Activated T-cell treated with anti-CD3 and anti-CD28 coated beads, Interleukin-2, amount 50 U/mL, for 1 hour (primary cell): ENCODE measurements around the gene WNK2.

Experiments
- DNase-seq: peaks from one replicate; pipeline ENCODE4 v3.0.0-alpha.2; 2020

WNK2 gene

DNA sequence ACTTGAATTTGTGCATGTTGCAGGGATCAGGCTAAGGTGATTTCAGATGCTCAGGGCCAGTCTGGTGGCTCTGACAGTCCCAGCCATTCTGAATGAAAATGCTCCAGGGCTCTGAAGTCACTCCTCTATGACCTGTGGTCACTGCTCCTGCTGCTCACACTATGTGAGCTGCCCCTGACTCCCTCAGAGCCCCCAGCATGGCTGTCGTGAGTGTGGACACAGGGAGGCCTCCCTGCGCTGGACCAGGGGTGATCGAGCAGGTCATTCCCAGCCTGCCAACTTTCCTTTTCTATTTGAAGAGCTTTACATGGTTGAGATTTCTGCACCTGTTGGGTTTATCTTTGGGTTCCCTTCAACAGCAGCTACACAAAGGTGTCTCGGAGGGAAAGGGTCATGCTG, 74.5 kb downstream of the WNK2 start:
- DNase-seq: peak; percentile 8

DNA sequence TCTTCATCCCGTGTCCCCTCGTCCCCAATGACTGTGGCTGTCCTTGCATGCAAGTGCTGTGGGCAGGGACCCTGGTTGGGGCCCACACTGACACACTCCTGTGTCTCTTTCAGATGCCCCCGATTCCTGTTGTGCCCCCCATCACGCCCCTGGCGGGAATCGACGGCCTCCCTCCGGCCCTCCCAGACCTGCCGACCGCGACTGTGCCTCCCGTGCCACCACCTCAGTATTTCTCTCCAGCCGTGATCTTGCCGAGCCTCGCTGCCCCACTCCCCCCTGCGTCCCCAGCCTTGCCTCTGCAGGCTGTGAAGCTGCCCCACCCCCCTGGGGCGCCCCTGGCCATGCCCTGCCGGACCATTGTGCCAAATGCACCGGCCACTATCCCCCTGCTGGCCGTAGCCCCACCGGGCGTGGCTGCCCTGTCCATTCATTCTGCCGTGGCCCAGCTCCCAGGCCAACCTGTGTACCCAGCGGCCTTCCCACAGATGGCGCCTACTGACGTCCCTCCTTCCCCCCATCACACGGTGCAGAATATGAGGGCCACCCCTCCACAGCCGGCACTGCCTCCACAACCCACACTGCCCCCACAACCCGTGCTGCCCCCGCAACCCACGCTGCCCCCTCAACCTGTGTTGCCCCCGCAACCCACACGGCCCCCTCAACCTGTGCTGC, 75.0 kb downstream of the WNK2 start:
- peak; percentile 4 for DNase-seq

GRCh38 chr9:93259490-93260262, 75.7 kb downstream of the WNK2 start:
- DNase-seq: peak; percentile 8

DNA sequence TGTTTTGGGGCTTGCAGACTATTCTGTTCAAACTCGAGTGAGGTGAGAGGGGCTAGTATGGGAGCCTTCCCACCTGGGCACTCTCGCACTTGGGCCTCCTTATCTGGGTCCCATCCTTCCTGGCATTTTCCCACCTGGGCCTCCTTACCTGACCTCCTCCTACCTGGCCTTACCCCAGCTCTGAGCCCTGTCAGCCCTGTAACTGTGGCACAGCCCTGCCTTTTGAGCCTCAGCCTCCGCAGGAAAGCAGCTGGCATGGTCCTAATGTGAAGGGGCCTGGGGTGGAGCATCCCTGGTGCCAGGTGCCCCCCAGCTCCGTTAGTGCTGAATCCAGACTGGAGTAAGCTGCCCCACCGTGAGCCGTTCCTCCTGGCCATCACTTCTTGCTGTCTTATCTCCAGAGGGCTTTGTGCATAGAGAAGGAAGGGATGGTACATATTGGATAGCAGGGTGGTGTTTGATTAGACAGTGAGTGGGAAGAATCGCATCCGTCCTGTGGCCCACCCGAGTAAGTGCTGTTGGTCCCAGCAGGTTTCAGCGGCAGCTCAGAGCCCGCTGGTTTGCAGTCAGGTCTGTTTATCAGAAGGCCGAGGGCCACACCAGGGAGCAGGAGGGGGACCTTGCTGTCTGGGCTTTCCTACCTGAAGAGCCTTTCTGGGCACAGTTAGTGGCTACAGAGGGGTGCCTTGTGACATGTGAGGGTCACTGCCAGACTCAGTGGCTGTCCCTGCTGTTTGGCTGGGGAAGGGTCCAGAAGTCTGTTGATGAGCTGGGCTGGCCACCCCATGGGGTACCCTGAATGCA, 76.5 kb downstream of the WNK2 start:
- peak; percentile 9 for DNase-seq

DNA sequence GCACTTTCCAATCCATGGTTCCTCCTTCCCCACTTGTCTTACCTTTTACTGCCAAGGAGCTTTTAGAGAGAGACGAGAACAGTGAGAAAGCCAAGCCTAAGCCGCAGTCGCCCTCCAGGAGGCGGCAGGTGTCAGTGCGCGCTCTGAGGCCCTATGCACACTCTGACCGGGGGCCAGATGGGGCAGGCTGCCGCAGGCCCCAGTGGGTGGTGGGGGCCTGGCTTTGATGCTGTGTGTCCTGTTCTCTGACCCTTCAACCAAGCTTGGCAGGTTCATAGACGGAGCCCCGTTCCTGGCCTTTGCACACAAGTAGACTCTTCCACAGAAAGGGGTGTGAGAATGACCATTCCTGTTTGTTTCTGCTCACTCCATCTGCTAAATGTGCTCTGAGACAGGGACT, 77.3 kb downstream of the WNK2 start:
- peak; percentile 11 for DNase-seq

DNA sequence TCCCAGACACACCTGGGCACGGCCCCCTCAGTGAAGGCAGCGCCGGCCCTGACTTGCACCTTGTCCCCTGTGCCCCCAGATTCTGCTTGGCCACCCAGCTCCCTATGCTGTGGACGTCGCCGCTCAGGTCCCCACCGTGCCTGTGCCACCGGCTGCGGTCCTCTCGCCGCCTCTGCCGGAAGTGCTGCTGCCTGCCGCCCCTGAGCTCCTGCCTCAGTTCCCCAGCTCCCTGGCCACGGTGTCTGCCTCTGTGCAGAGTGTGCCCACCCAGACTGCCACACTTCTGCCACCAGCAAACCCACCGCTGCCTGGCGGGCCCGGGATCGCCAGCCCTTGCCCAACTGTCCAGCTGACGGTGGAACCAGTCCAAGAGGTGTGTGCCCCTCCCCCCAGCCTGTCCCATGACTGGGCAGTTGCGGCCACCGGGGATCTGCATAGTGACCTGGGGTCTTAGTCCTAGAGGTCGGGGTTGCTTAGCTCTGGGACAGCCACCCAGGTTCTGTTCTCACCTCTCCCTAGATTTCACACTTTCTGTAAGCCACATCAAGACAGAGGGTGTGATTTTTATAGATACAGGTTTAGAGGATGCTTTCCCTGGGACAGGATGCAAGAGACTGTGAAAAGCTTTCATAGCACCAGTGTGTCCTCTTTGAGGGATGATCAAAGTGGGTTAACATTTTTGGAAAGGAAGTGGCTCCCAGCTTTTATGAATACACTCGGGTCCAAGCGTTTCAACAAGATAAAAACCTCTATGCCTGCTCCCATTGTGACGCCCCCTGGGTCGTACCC, 78.0 kb downstream of the WNK2 start:
- DNase-seq: peak; percentile 7

DNA sequence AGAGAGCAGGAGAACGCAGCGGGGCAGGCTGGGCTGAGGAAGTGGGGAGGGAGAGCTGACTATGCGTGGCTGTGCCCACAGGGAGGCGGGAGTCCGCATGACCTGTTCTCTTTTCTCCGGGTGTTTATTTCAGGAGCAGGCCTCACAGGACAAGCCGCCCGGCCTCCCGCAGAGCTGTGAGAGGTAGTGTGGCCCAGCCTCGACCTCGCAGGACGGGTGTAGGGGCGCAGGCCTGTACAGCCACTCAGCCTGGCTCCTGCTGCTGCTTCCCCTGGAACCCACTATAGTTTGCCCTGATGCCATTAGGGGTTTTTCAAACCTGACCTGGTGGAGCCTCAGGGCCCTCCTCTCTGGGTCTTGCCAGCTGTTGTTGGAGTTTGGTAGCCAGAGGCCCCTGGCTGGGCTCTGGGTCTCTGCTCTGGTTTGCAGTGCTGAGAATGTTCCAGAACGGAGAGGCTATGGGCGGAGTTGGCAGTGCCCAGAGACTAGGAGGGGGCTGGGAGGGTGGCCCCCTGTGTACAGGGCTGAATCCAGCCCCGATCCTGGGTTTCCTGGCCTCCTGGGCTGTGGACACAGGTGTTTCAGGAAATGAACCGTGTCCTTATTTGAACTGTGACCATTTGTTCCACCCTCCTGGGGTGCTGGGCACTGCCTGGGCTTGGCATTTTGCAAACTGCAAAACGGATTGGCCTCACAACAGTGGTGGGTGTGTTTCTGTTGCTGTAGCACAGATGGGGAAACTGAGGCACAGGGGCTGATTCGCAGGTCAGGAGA, 78.8 kb downstream of the WNK2 start:
- peak; percentile 14 for DNase-seq

DNA sequence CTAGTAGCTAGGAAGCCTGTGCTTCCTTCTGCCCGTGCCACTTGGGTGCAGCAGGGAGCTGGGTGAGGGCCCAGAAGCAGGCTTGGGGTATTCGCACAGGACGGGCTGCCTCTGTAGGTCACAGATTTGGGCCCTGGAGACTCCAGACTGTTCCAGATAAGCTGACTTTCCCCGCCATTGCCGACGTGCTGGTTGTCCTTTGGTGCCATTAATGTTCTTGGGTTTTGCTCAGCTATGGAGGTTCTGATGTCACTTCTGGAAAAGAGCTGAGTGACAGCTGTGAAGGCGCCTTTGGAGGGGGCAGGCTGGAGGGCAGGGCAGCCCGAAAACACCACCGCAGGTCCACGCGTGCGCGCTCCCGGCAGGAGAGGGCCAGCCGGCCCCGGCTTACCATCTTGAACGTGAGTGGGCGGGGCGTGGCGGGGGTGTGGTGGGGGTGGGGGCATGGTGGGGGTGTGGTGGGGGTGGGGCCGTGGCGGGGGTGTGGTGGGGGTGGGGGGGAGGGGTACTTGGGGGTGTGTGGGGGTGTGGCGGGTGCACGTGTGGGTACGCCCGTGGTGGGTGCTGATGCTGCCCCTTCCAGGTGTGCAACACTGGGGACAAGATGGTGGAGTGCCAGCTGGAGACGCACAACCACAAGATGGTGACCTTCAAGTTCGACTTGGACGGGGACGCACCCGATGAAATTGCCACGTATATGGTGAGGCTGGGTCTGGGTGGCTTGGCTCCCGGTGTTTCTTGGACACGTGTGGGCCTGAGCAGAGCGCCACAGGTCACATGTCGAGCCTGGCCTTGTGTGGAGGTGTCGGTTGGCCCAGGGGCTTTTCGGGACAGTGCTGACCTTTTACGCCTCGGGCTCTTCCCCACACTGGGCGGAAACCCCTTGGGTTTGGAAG, 79.6 kb downstream of the WNK2 start:
- peak; percentile 4 for DNase-seq

DNA sequence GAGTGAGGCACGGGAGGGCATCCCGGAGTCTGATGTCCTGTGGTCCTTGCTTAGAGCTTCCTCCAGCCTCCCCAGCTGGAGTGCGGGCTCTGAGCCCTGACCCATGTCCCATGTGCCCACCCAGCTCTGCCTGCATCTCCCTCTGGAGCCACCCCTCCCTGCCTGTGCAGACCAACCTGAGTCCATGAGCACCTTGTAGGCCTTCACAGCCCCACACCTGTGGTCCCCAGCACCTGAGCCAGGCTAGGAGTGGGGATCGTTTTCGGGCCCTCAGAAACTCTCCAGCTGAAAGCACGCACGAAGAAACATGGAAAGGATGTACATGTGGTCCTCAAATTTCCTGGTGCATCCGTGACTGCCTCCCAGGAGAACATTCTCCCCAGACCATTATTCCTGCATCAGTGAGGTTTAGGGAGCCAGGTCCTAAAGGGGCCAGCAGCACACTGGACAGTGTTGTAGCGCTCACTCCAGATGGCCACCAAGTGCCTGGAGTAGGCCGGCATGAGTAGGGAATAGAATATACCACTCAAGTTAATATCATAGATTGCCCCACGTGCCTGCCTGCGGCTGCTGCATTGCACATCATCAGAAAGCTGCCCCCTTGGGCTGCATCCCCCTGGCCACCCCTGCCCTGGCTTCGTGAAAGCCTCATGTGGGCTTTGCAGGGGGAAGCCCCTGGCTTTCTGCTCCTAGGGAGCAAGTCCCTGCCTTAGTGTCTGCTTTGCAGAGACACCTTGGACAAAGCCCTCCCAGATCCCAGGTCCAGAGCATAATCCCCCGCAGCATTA, 80.6 kb downstream of the WNK2 start:
- peak; percentile 8 for DNase-seq

DNA sequence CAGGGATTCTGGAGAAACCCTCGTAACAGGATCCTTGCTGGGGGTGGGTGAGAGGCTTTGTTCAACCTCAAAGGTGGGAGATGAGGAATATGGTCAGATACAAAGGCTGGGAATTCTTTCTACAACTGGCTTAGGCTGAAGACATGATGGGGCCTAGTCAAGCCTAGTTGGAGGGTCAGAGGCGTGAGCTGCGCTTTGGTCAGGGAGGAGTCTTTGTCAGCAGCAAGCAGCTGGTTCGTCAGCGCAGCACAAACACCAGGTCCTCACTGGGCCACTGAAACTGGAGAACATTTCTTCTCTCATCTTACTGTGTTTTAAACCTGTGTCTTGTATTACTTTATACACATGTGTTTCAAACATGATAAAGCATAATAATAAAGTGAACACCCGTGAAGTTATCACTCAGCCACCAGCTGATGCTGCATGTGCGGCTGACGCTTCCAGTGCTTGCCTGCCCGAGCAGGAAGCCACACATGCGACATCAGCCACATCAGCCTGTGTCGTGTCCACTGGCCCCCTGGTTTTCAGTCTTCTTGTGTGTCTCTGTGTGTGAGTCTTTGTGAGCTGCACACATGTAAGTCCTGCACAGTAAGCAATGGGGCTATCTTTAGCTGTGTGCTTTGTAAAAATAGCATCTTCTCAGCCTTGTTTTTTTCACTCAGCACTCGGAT, 81.5 kb downstream of the WNK2 start:
- DNase-seq: peak; percentile 2

GRCh38 chr9:93265972-93266371, 82.0 kb downstream of the WNK2 start:
- DNase-seq: peak; percentile 5

DNA sequence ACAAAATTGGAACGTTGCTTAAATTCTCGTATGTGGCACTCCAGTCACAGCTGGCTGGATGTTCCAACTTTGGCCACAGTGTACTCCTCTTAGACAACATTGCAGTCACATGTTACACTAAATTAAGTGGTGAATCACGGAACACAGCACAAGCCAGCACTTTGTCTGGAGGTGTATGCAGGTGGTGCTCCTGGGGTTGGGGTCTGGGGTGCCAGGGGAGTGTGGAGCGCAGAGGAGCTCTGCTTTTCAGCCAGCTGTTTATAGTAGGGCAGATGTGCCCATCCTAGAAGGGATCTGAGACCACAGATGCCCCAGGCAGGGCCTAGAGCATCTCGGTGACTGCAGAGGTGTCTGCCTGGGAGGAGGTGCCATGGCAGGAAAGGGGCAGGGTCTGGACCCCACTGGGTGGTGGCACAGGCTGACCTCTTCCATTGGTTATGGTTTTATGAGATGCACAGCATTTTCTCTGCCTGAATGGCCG, 82.6 kb downstream of the WNK2 start:
- peak; percentile 8 for DNase-seq

DNA sequence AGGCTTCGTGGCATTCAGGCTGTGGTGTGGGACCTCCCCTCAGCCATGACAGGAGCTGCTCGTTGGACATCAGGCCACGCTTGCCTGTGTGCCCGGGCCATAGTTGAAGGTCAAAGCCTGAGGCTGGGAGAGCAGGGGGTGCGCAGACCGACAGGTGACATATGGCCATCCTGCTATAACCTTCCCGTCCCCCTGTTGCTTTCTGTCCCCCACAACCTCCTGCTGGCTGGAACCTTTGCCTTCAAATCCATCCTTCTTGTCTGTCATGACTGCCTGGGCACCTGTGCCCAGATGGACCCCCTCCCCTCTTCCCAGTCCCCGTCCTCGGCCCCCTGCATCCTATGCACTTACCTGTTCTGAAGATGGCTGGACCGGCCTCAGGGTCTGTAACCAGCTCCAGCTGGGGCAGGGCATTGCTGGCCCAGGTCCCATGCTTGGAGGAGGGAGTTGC, 83.2 kb downstream of the WNK2 start:
- DNase-seq: no peak

DNA sequence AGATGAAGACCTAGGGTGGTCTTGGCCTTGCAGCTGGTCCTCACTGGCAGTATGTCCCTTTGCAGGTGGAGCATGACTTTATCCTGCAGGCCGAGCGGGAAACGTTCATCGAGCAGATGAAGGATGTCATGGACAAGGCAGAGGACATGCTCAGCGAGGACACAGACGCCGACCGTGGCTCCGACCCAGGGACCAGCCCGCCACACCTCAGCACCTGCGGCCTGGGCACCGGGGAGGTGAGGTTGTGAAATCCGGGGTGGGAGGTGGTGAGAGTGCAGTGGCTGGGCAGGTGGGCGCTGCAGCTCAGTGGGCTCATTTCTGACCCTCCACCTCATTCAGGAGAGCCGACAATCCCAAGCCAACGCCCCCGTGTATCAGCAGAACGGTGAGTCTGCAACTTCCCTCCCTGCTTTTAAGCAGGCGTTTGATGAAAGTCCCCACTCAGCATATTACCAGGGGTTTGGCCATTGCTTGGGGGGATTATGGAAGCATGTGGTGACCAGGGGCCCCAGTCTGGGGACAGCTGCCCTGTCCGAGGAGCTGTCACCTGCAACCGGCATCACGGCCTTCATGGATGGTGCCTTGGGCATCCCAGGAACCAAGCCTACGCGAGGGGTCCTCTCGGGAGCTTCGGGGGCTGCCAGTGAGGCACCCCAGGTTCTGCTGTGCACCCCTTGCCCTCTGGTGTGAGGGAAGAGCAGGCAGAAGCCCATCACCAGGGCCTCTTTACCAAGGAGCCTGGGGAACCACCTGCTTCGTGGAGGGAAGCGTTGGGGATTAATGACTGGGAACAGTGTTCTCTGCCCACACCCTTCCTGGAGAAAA, 84.0 kb downstream of the WNK2 start:
- peak; percentile 13 for DNase-seq

DNA sequence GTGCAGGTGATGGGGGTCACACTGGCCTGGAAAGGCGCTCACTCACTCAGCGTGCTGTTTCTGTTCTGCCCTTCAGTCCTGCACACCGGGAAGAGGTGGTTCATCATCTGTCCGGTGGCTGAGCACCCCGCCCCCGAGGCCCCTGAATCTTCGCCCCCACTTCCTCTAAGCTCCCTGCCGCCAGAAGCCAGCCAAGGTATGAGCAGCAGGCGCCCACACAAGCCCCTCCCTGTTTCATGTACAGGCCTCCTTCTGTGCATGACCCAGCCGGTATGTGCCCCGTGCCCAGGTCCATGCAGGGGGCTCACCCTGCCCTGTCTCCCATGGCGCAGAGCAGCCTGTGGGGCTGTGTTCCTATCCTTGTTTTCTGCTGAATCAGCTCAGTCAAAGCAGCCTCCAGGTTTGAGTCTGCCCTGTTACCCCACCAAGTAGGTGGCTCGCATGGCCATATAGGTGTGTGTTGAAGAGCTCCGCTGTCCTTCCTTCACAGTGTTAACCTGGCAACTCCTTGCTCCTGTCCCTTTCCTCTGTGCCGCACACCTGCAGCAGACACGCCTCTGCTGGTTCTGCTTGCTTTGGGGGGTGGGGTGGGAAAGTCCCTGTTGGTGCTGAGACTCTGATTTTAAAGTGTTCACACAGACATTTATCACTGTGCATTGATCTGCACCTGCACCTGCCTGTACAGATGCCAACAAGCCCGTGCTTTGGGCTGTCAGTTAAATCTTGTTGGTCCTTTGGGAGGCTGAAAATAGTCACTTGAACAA, 84.8 kb downstream of the WNK2 start:
- DNase-seq: peak; percentile 33

DNA sequence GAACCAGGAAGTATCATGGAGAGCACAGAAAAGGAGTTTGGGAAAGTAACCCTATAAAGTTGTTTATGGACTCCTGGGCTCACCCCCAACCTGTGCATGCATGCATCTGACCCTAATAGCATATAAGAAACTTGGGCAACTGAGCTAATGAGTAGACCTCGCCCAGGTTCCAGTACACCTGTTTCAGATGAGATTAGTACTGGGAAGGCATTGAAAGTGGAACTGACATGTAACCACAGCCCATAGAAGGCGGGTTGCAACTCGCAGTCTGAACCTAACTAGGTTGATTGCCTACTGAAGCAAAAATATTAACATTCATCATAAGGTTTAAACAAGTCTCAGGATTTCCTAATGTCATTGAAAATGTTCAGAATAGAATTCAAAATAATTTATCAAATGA, 87.0 kb downstream of the WNK2 start:
- DNase-seq: no peak

DNA sequence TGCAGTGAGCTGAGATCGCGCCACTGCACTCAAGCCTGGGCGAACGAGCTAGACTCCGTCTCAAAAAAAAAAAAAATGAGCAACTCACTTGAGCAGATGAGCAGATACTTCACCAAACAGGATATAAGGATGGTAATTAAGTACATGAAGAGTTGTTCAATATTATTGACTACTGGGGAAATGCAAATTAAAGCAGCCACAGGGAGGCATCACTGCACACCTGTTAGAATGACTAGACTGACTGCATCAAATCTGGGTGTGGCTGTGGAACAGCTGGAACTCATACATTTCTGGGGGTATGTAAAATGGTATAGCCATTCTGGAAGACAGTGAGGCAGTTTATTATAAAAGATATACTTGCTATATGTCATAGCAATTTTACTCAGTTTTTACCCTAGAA, 93.0 kb downstream of the WNK2 start:
- DNase-seq: no peak

DNA sequence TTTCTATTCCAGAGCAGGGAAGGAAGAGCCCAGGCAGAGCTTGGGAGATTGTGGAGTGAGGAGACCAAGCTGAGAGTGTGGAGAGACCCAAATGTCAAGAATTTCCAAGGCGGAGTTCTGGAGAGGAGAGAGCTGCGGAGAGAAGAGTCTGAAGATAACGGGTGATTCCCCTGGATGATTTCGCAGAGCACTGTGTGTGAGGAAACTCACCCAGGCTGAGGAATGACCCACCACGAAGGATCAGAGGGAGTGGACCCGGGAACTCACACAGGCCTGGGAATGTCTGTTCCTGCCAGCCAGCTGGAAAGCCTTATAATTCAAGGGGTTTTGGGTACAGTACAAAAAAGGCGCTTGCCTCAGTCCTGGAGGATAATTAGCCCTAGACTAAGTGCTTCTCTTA, 94.2 kb downstream of the WNK2 start:
- DNase-seq: no peak
